Measurements from ENCODE around the gene SYT6.
"Not testable (repeated sequence)": the region's sequence is repeated elsewhere in the genome, so short reads cannot be mapped to it uniquely, and the experiment has no call there.

Gene SYT6

GRCh38 chr1:114090738-114091505 lies 62.7 kb downstream of the SYT6 start:
- no peak for DNase-seq

- DNase-seq: no peak
Measured at GRCh38 chr1:114089502-114090138, 64.0 kb downstream of the SYT6 start.

- DNase-seq: peak; percentile 83
Measured at GRCh38 chr1:114088392-114089299, 65.0 kb downstream of the SYT6 start.

GRCh38 chr1:114087495-114087894 lies 66.2 kb downstream of the SYT6 start:
- no peak for DNase-seq

- DNase-seq: no peak
Measured at GRCh38 chr1:114086601-114087368, 66.9 kb downstream of the SYT6 start.

- DNase-seq: no peak
Measured at GRCh38 chr1:114082867-114083585, 70.6 kb downstream of the SYT6 start.

- no peak for DNase-seq
Measured at GRCh38 chr1:114082304-114082630, 71.4 kb downstream of the SYT6 start.

GRCh38 chr1:114081437-114082303 lies 72.0 kb downstream of the SYT6 start:
- DNase-seq: no peak

GRCh38 chr1:114080511-114081436 lies 72.9 kb downstream of the SYT6 start:
- no peak for DNase-seq

- DNase-seq: no peak
Measured at GRCh38 chr1:114079596-114080190, 74.0 kb downstream of the SYT6 start.

- no peak for DNase-seq
Measured at GRCh38 chr1:114078116-114078515, 75.6 kb downstream of the SYT6 start.

- no peak for DNase-seq
Measured at GRCh38 chr1:114077188-114077587, 76.5 kb downstream of the SYT6 start.

- no peak for DNase-seq
Measured at GRCh38 chr1:114076308-114076707, 77.4 kb downstream of the SYT6 start.

GRCh38 chr1:114075546-114076242 lies 78.0 kb downstream of the SYT6 start:
- DNase-seq: no peak

- no peak for DNase-seq
Measured at GRCh38 chr1:114075105-114075504, 78.6 kb downstream of the SYT6 start.

GRCh38 chr1:114072246-114072645 lies 81.4 kb downstream of the SYT6 start:
- DNase-seq: no peak

GRCh38 chr1:114069762-114070161 lies 83.9 kb downstream of the SYT6 start:
- not testable (repeated sequence) for DNase-seq

- DNase-seq: not testable (repeated sequence)
Measured at GRCh38 chr1:114068684-114069083, 85.0 kb downstream of the SYT6 start.

- not testable (repeated sequence) for DNase-seq
Measured at GRCh38 chr1:114065671-114066070, 88.0 kb downstream of the SYT6 start.

Measured in NK-92 treated with Interleukin-12 subunit alpha and Interleukin-12 subunit beta, amount 100 ng/mL, for 24 hours (cell line).